GM10248 (cell line): ENCODE measurements around the gene AGK.

ENCODE experiments used
- CTCF ChIA-PET: fragments of 300-600 bp; sonication (Branson Sonifier 250); formaldehyde crosslinking; extraction: SDS; loops from one replicate; lab custom pipeline; 2021; ENCODE audit warnings: antibody characterized with exemption; lab: Yijun Ruan, JAX
- POLR2A ChIA-PET: fragments of 350-650 bp; sonication (Branson Sonifier 250); formaldehyde crosslinking; extraction: SDS; loops from one replicate; lab custom pipeline; 2020; ENCODE audit warnings: antibody characterized with exemption; lab: Yijun Ruan, JAX
- DNase-seq: peaks from one replicate; pipeline ENCODE4 v3.0.0; 2012; ENCODE audit errors: extremely low spot score
- CTCF ChIP-seq: IDR thresholded peaks from 2 replicates; pipeline ENCODE4 v1.5.1; 2012; ENCODE audit warnings: mild to moderate bottlenecking, low read depth; ENCODE audit errors: extremely low read depth, missing control alignments, control extremely low read depth

The AGK gene

DNA sequence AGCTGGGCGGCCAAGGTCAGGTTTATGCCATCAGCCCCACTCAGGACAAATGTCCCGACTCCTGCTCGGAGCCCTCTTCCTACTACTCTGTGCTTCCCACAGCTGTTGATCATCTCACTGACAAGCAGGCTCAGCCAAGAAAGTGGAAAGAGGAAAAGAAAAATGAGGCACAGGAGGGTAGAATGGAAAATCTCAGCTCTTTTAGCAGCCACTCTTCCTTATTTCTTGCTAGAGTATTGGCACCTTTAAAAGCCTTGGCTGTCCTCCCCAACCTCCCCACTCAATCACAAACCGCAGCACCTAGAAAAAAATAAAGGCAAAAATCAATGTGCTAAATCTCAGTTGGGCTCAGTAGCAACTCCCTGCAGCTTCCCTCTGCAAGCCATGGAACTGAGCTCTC lies 35.3 kb upstream of the AGK start:
- DNase-seq, result no peak
- CTCF ChIA-PET, result interaction anchor here (0.8 to 5.1 kb wide), 2 partner anchors 9 to 18 kb away, joined by 3 to 29 read pairs; no protein-coding TSS in a partner anchor
- POLR2A ChIA-PET, result no interaction called here
- no peak for TF ChIP-seq CTCF

- TF ChIP-seq CTCF, result no peak
- no peak for DNase-seq
- POLR2A ChIA-PET, result no interaction called here
- CTCF ChIA-PET, result interaction anchor here (1.5 to 6.9 kb wide), 3 partner anchors 13 to 22 kb away, joined by 4 to 57 read pairs (median 5); no protein-coding TSS in a partner anchor
Observed at GRCh38 chr7:141519623-141520022, 31.6 kb upstream of the AGK start.

DNA sequence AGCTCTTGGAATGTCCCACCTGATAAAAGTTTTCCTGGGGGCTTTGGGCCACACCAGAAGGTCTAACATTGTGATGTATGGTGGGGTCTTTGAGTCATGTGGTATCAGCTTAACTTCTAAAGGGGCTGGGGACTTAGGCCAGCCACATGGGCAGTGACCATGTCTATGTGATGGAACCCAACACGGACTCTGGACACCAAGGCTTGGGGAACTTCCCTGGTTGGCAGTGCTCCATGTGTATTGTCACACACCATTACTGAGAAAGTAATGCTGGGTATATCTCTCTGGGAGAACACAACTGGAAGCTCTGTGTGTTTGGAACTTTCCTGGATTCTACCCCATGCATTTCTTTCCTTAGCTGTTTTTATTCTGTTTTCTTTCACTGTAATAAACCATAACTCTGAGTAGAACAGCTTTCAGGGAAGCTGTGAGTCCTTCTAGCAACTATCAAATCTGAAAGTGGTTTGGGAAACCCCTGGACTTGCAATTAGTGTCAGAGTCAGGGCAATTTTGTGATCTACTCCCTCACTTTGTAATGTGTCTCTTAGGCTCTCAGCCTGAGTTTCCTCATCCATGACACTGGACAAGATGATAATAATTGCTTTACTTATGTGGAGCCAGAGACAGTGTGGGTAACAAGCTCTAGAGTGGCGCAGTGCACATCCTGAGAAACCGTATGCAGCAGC lies 28.4 kb upstream of the AGK start:
- ChIA-PET CTCF (interaction anchor here (1.5 to 6.9 kb wide), 2 partner anchors 10 kb away, joined by 3 to 57 read pairs; no protein-coding TSS in a partner anchor), POLR2A (no interaction called here)
- no peak for TF ChIP-seq CTCF
- no peak for DNase-seq

DNA sequence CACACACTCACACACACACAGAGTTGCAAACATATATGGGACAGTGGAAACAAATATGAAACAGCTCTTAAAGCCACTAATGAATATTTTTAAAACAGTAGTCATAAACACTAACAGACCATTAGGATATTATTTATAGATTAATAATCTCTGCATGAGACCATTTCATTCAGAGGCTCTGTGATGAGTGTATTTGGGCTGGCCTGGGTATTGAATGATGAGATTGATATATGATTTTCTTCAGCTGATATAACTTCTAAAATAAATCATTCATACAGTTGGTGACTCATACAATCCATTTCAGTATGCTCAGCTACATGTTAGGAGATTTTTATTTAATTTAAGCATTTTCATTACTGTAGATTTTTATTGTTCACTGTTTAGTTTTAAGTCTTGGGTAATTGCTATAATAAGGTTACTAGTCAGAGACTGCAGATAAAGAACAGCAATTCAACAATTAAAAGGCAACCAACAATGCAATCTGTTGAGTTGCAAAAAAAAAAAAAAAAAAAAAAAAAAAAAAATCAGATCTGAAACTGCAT lies 25.2 kb upstream of the AGK start:
- ChIA-PET CTCF (no interaction called here), POLR2A (no interaction called here)
- DNase-seq, result no peak
- no peak for TF ChIP-seq CTCF

GRCh38 chr7:141527076-141527475 lies 24.1 kb upstream of the AGK start:
- ChIA-PET CTCF (no interaction called here), POLR2A (no interaction called here)
- DNase-seq, result no peak
- TF ChIP-seq CTCF, result no peak

DNA sequence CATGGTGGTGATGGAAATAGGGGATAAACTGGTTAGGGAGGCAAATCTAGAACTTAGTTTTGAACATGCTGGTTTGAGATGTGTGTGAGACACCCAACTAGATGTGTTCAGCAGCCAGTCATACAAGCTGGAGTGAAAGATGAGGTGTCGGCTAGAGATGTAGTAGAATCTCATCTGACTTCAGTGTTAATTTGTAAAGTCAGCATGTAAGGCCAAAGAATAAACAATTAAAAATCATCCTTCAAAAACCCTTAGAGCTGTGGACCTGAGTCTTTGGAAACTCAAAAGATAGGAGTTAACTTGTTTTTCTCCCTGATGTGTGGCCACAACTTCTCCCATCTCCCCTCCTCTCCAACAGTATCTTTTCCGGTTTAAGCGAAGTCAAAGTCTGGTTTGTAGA lies 22.8 kb upstream of the AGK start:
- ChIA-PET CTCF (no interaction called here), POLR2A (no interaction called here)
- no peak for TF ChIP-seq CTCF
- DNase-seq, result no peak
